ENCODE results near the gene SEPTIN10. TPM values are rescaled to one million over a fixed set of nuclear protein-coding genes. Genes with fewer than 3 reads are reported as not detected.
A peak's percentile ranks its signal among the peaks of the same experiment; 100 is the strongest.

Gene SEPTIN10
- total RNA-seq, 1 experiment from 2014 or later = 124 TPM

GRCh38 chr2:109545828-109546713 lies 67.7 kb downstream of the SEPTIN10 start:
- peak; percentile 56 for DNase-seq (ENCODE audit: low read depth)

GRCh38 chr2:109542384-109542783 lies 71.4 kb downstream of the SEPTIN10 start:
- DNase-seq (ENCODE audit: low read depth) = no peak

GRCh38 chr2:109538546-109538945 lies 75.2 kb downstream of the SEPTIN10 start:
- no peak for DNase-seq (ENCODE audit: low read depth)

GRCh38 chr2:109537565-109538222 lies 76.1 kb downstream of the SEPTIN10 start:
- DNase-seq (ENCODE audit: low read depth) = peak; percentile 34

- DNase-seq (ENCODE audit: low read depth) = peak; percentile 33
Observed at GRCh38 chr2:109536556-109536955, 77.2 kb downstream of the SEPTIN10 start.

GRCh38 chr2:109535217-109535946 lies 78.4 kb downstream of the SEPTIN10 start:
- no peak for DNase-seq (ENCODE audit: low read depth)

- no peak for DNase-seq (ENCODE audit: low read depth)
Observed at GRCh38 chr2:109533823-109534222, 79.9 kb downstream of the SEPTIN10 start.

GRCh38 chr2:109532728-109533076 lies 81.1 kb downstream of the SEPTIN10 start:
- no peak for DNase-seq (ENCODE audit: low read depth)

- DNase-seq (ENCODE audit: low read depth) = no peak
Observed at GRCh38 chr2:109531896-109532727, 81.7 kb downstream of the SEPTIN10 start.

GRCh38 chr2:109531221-109531620 lies 82.5 kb downstream of the SEPTIN10 start:
- no peak for DNase-seq (ENCODE audit: low read depth)

GRCh38 chr2:109530712-109531111 lies 83.1 kb downstream of the SEPTIN10 start:
- DNase-seq (ENCODE audit: low read depth) = no peak

GRCh38 chr2:109529532-109530449 lies 84.0 kb downstream of the SEPTIN10 start:
- no peak for DNase-seq (ENCODE audit: low read depth)

GRCh38 chr2:109528811-109529501 lies 84.8 kb downstream of the SEPTIN10 start:
- no peak for DNase-seq (ENCODE audit: low read depth)

GRCh38 chr2:109527846-109528705 lies 85.7 kb downstream of the SEPTIN10 start:
- no peak for DNase-seq (ENCODE audit: low read depth)

GRCh38 chr2:109527079-109527478 lies 86.7 kb downstream of the SEPTIN10 start:
- DNase-seq (ENCODE audit: low read depth) = no peak

- no peak for DNase-seq (ENCODE audit: low read depth)
Observed at GRCh38 chr2:109526442-109526970, 87.3 kb downstream of the SEPTIN10 start.

- no peak for DNase-seq (ENCODE audit: low read depth)
Observed at GRCh38 chr2:109525836-109526235, 87.9 kb downstream of the SEPTIN10 start.

GRCh38 chr2:109523536-109524361 lies 90.0 kb downstream of the SEPTIN10 start:
- DNase-seq (ENCODE audit: low read depth) = no peak
